ENCODE results near the gene MANBA. TPM values are rescaled to one million over a fixed set of nuclear protein-coding genes. Genes with fewer than 3 reads are reported as not detected.
A peak's percentile ranks its signal among the peaks of the same experiment; 100 is the strongest.

MANBA gene
- polyA plus RNA-seq, 3 donors = 80.8 to 94.4 (median 88.7) TPM

DNA sequence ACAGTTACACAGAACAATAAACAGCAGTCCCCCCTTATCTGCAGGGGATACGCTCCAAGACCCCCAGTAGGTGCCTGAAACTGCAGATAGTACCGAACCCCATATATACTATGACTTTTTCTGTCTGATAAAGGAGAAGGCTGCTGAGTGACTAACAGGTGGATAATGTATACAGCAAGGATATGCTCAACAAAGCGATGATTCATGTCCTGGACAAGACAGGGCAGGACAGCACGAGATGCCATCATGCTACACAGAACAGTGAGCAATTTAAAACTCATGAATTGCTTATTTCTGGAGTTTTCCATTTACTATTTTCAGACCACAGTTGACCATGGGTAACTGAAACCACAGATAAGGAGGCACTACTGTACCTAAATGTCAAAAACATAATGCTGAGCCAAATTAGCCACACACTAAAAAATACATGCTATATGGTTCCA, 76.1 kb downstream of the MANBA start:
- H3K27ac ChIP-seq (ENCODE audit: low read depth in 1 of 2, low read length in 2 of 2) = no peak overlapping the region
- H3K36me3 ChIP-seq (replicated peaks in 1 of 2; ENCODE audit: control insufficient read depth in 1 of 2, insufficient read depth in 2 of 2, low read length in 2 of 2) = peaks cover 51 to 75% of the 10 kb centered on the region in 2 donors
- H3K4me2 ChIP-seq (replicated peaks; ENCODE audit: extremely low read depth, low read length, poor library complexity, severe bottlenecking) = no peak overlapping the region
- Mint-ChIP-seq H3K4me3 (no peak overlapping the region), H3K27me3 (ENCODE audit: low read depth in 3 of 3) (no peaks in the 10 kb centered on the region), H3K4me1 (no peaks in the 10 kb centered on the region), H3K27ac (no peak overlapping the region), H3K9me3 (no peaks in the 10 kb centered on the region), H3K36me3 (peaks cover 33 to 37% of the 10 kb centered on the region in 2 donors)
- intact Hi-C loops (cut with micrococcal nuclease) = loop anchor here in 1 of 2 donors (10.0 kb wide), 1 partner anchor 140 kb away; the partner anchor contains the start of gene UBE2D3
- H2AFZ ChIP-seq (ENCODE audit: insufficient read depth, low read depth, low read length, poor library complexity, severe bottlenecking) = no peak overlapping the region
- H3K9ac ChIP-seq (ENCODE audit: insufficient read depth, low read length, poor library complexity, severe bottlenecking) = no peak overlapping the region
- TF ChIP-seq, protein P1, sequence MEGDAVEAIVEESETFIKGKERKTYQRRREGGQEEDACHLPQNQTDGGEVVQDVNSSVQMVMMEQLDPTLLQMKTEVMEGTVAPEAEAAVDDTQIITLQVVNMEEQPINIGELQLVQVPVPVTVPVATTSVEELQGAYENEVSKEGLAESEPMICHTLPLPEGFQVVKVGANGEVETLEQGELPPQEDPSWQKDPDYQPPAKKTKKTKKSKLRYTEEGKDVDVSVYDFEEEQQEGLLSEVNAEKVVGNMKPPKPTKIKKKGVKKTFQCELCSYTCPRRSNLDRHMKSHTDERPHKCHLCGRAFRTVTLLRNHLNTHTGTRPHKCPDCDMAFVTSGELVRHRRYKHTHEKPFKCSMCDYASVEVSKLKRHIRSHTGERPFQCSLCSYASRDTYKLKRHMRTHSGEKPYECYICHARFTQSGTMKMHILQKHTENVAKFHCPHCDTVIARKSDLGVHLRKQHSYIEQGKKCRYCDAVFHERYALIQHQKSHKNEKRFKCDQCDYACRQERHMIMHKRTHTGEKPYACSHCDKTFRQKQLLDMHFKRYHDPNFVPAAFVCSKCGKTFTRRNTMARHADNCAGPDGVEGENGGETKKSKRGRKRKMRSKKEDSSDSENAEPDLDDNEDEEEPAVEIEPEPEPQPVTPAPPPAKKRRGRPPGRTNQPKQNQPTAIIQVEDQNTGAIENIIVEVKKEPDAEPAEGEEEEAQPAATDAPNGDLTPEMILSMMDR (IDR thresholded peaks at IDR 0.05) = no peak
- H3K4me1 ChIP-seq (ENCODE audit: control insufficient read depth in 1 of 2, insufficient read depth in 2 of 2, low read length in 2 of 2) = peaks cover 23 to 27% of the 10 kb centered on the region in 2 donors
- peaks cover 46% of the 10 kb centered on the region for H3K79me2 ChIP-seq (ENCODE audit: insufficient read depth, low read length)
- H3K9me3 ChIP-seq (replicated peaks in 1 of 2; ENCODE audit: control insufficient read depth in 1 of 2, insufficient read depth in 1 of 2, low read length in 2 of 2) = no peaks in the 10 kb centered on the region
- H3K4me3 ChIP-seq (replicated peaks in 1 of 3; ENCODE audit: low read depth in 2 of 3, low read length in 3 of 3) = no peak overlapping the region
- 100% methylated on average over 2 of the region's 4 CpGs for WGBS (ENCODE audit: insufficient coverage)
- H4K20me1 ChIP-seq (ENCODE audit: insufficient read depth, low read length) = peaks cover 92% of the 10 kb centered on the region
- no peaks in the 10 kb centered on the region for H3K27me3 ChIP-seq (ENCODE audit: control insufficient read depth in 2 of 2, insufficient read depth in 2 of 2, low read length in 2 of 2)
- DNase-seq = peak in 1 of 3 donors; percentile 74

DNA sequence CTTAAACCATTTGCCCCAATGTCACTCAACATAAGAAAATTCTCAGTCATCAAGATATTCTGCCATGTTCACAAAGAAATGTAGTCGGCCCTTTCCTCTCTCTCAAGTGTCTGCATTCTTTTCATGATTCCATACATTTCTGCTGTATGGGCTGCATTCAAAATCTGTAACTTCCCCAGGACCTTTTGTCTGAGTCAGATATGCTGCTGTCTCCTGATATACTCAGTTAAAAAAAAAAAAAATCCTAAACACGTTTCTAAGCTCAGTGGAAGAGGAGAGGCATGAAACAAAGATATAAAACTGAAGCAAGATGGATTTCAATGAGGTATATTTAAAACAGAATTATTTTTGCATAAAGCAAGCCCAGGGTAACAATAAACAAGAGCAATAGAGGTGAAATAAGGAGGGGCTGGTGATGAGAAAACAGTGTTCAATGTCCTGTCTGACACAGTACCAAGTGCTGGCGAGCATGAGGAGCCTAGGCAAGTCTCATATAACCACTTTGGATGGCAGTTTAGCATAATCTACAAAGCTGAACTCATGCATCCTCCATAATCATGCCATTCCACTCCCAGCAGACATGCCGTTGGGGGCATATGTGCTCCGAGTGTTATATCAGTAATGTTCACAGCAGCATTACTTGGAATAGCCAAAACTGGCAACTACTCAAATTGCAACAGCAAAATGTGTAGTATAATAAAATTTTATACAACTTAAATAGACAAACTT, 76.7 kb downstream of the MANBA start:
- Mint-ChIP-seq H3K9me3 (no peaks in the 10 kb centered on the region), H3K27me3 (ENCODE audit: low read depth in 3 of 3) (no peaks in the 10 kb centered on the region), H3K27ac (no peak overlapping the region), H3K4me1 (no peaks in the 10 kb centered on the region), H3K4me3 (no peak overlapping the region), H3K36me3 (peaks cover 36 to 39% of the 10 kb centered on the region in 2 donors)
- H3K27me3 ChIP-seq (ENCODE audit: control insufficient read depth in 2 of 2, insufficient read depth in 2 of 2, low read length in 2 of 2) = no peaks in the 10 kb centered on the region
- TF ChIP-seq, protein P1 (IDR thresholded peaks at IDR 0.05) = no peak
- H3K4me2 ChIP-seq (replicated peaks; ENCODE audit: extremely low read depth, low read length, poor library complexity, severe bottlenecking) = no peak overlapping the region
- intact Hi-C loops (cut with micrococcal nuclease) = loop anchor here in 1 of 2 donors (10.0 kb wide), 1 partner anchor 141 kb away; the partner anchor contains the start of gene UBE2D3
- H3K4me1 ChIP-seq (ENCODE audit: control insufficient read depth in 1 of 2, insufficient read depth in 2 of 2, low read length in 2 of 2) = peaks cover 23 to 27% of the 10 kb centered on the region in 2 donors
- H3K36me3 ChIP-seq (replicated peaks in 1 of 2; ENCODE audit: control insufficient read depth in 1 of 2, insufficient read depth in 2 of 2, low read length in 2 of 2) = peaks cover 53 to 77% of the 10 kb centered on the region in 2 donors
- H4K20me1 ChIP-seq (ENCODE audit: insufficient read depth, low read length) = peaks cover 91% of the 10 kb centered on the region
- H3K9ac ChIP-seq (ENCODE audit: insufficient read depth, low read length, poor library complexity, severe bottlenecking) = no peak overlapping the region
- DNase-seq = no peak
- no peaks in the 10 kb centered on the region for H3K9me3 ChIP-seq (replicated peaks in 1 of 2; ENCODE audit: control insufficient read depth in 1 of 2, insufficient read depth in 1 of 2, low read length in 2 of 2)
- no peak overlapping the region for H2AFZ ChIP-seq (ENCODE audit: insufficient read depth, low read depth, low read length, poor library complexity, severe bottlenecking)
- no peak overlapping the region for H3K4me3 ChIP-seq (replicated peaks in 1 of 3; ENCODE audit: low read depth in 2 of 3, low read length in 3 of 3)
- no peak overlapping the region for H3K27ac ChIP-seq (ENCODE audit: low read depth in 1 of 2, low read length in 2 of 2)
- 100% methylated on average over 2 of the region's 5 CpGs for WGBS (ENCODE audit: insufficient coverage)
- peaks cover 47% of the 10 kb centered on the region for H3K79me2 ChIP-seq (ENCODE audit: insufficient read depth, low read length)
